BLaER1 treated with 17β-estradiol and CSF1 and Interleukin-3, amounts not matched to agents 10 nM and 100 nM (cell line): ENCODE measurements around the gene NBAS.
A peak's percentile ranks its signal among the peaks of the same experiment; 100 is the strongest.
"Not testable (repeated sequence)": the region's sequence is repeated elsewhere in the genome, so short reads cannot be mapped to it uniquely, and the experiment has no call there.

Experiments used
- H3K27ac ChIP-seq, 11 experiments: shearing (Covaris generic); formaldehyde crosslinking; 2 replicates each; pipeline ENCODE4 v1.8.1; 2022
- H3K27me3 ChIP-seq, 11 experiments: shearing (Covaris generic); formaldehyde crosslinking; 2 replicates each; pipeline ENCODE4 v1.8.1; 2022
- H3K36me3 ChIP-seq, 11 experiments: shearing (Covaris generic); formaldehyde crosslinking; 2 replicates each; pipeline ENCODE4 v1.8.1; 2022
- H3K4me1 ChIP-seq, 10 experiments: shearing (Covaris generic); formaldehyde crosslinking; 2 replicates each; pipeline ENCODE4 v1.8.1; 2022
- H3K4me2 ChIP-seq, 11 experiments: shearing (Covaris generic); formaldehyde crosslinking; 2 replicates each; pipeline ENCODE4 v1.8.1; 2022
- H3K4me3 ChIP-seq, 10 experiments: shearing (Covaris generic); formaldehyde crosslinking; 2 replicates each; pipeline ENCODE4 v1.8.1; 2022
- H3K9ac ChIP-seq, 11 experiments: shearing (Covaris generic); formaldehyde crosslinking; 2 replicates each; pipeline ENCODE4 v1.8.1; 2022
- H3K9me3 ChIP-seq, 11 experiments: shearing (Covaris generic); formaldehyde crosslinking; replicated peaks in 1 of 11; 2 replicates each; pipeline ENCODE4 v1.8.1; 2022
- H4K20me1 ChIP-seq, 11 experiments: shearing (Covaris generic); formaldehyde crosslinking; 2 replicates each; pipeline ENCODE4 v1.8.1; 2022
- Cebpa-rat ChIP-seq, 11 experiments: shearing (Covaris generic); IDR thresholded peaks; 2 replicates each; pipeline ENCODE4 v1.8.1; 2022

The NBAS gene

GRCh38 chr2:15531095-15531854 is 29.9 kb downstream of the NBAS start:
- Histone ChIP-seq H3K9me3 (no peaks in the 10 kb centered on the region), H3K4me1 (no peaks in the 10 kb centered on the region), H3K4me2 (no peak overlapping the region), H3K27me3 (no peaks in the 10 kb centered on the region), H4K20me1 (no peaks in the 10 kb centered on the region), H3K9ac (no peak overlapping the region), H3K27ac (no peak overlapping the region), H3K36me3 (peaks cover 32 to 85% (median 59%) of the 10 kb centered on the region in 11 experiments), H3K4me3 (no peak overlapping the region)
- no peak for TF ChIP-seq Cebpa-rat (IDR thresholded peaks at IDR 0.05)

GRCh38 chr2:15527074-15527739 is 33.9 kb downstream of the NBAS start:
- no peaks in the 10 kb centered on the region for H3K9me3 ChIP-seq
- H4K20me1 ChIP-seq = no peaks in the 10 kb centered on the region
- H3K4me2 ChIP-seq = no peak overlapping the region
- no peak overlapping the region for H3K27ac ChIP-seq
- H3K4me3 ChIP-seq = no peak overlapping the region
- no peak for TF ChIP-seq Cebpa-rat (IDR thresholded peaks at IDR 0.05)
- H3K9ac ChIP-seq = no peak overlapping the region
- peaks cover 37 to 85% (median 61%) of the 10 kb centered on the region in 11 experiments for H3K36me3 ChIP-seq
- H3K27me3 ChIP-seq = no peaks in the 10 kb centered on the region
- H3K4me1 ChIP-seq = peaks cover 0 to 3% (median 0%) of the 10 kb centered on the region in 10 experiments; a peak in 3 of 20 replicates

- peaks cover 26 to 79% (median 35%) of the 10 kb centered on the region in 11 experiments; a peak in 21 of 22 replicates for H3K36me3 ChIP-seq
- no peak overlapping the region; a peak in 1 of 22 replicates for H3K9ac ChIP-seq
- no peak for TF ChIP-seq Cebpa-rat (IDR thresholded peaks at IDR 0.05)
- 0 out of 22 replicates have a peak, but pooled peaks cover 0 to 5% (median 0%) of the 10 kb centered on the region in 11 experiments for H3K9me3 ChIP-seq
- no peak overlapping the region for H3K4me3 ChIP-seq
- H4K20me1 ChIP-seq = no peaks in the 10 kb centered on the region
- H3K4me2 ChIP-seq = peak overlapping the region in 1 of 11 experiments; percentile 29; a peak in 1 of 22 replicates
- peaks cover 0 to 9% (median 0%) of the 10 kb centered on the region in 10 experiments; a peak in 5 of 20 replicates for H3K4me1 ChIP-seq
- no peaks in the 10 kb centered on the region for H3K27me3 ChIP-seq
- H3K27ac ChIP-seq = no peak overlapping the region
Measured at GRCh38 chr2:15521641-15522181, 39.4 kb downstream of the NBAS start.

GRCh38 chr2:15520346-15520745 is 40.8 kb downstream of the NBAS start:
- H3K4me1 ChIP-seq = peaks cover 0 to 9% (median 0%) of the 10 kb centered on the region in 10 experiments; a peak in 5 of 20 replicates
- TF ChIP-seq Cebpa-rat (IDR thresholded peaks at IDR 0.05) = no peak
- H3K36me3 ChIP-seq = peaks cover 18 to 73% (median 32%) of the 10 kb centered on the region in 11 experiments; a peak in 21 of 22 replicates
- H3K9me3 ChIP-seq = 0 out of 22 replicates have a peak, but pooled peaks cover 0 to 5% (median 0%) of the 10 kb centered on the region in 11 experiments
- H3K4me3 ChIP-seq = no peak overlapping the region
- no peaks in the 10 kb centered on the region for H4K20me1 ChIP-seq
- no peak overlapping the region for H3K9ac ChIP-seq
- H3K4me2 ChIP-seq = no peak overlapping the region
- no peaks in the 10 kb centered on the region for H3K27me3 ChIP-seq
- H3K27ac ChIP-seq = no peak overlapping the region

- peaks cover 7 to 69% (median 18%) of the 10 kb centered on the region in 11 experiments; a peak in 21 of 22 replicates for H3K36me3 ChIP-seq
- not testable (repeated sequence) for H3K4me3 ChIP-seq, H3K27ac ChIP-seq, H3K9me3 ChIP-seq, H4K20me1 ChIP-seq, H3K9ac ChIP-seq, H3K4me1 ChIP-seq, H3K27me3 ChIP-seq, H3K4me2 ChIP-seq
Measured at GRCh38 chr2:15518759-15519158, 42.4 kb downstream of the NBAS start.

GRCh38 chr2:15517793-15518192 is 43.3 kb downstream of the NBAS start:
- Histone ChIP-seq H3K27me3 (no peaks in the 10 kb centered on the region), H3K4me3 (no peak overlapping the region), H3K27ac (no peak overlapping the region), H3K9me3 (0 out of 22 replicates have a peak, but pooled peaks cover 0 to 5% (median 0%) of the 10 kb centered on the region in 11 experiments), H3K9ac (no peak overlapping the region), H4K20me1 (no peaks in the 10 kb centered on the region), H3K4me2 (no peak overlapping the region), H3K4me1 (peaks cover 0 to 9% (median 0%) of the 10 kb centered on the region in 10 experiments; a peak in 5 of 20 replicates), H3K36me3 (peaks cover 4 to 69% (median 16%) of the 10 kb centered on the region in 11 experiments; a peak in 18 of 22 replicates)
- TF ChIP-seq Cebpa-rat (IDR thresholded peaks at IDR 0.05) = no peak

GRCh38 chr2:15511686-15512085 is 49.4 kb downstream of the NBAS start:
- Histone ChIP-seq H3K4me2 (no peak overlapping the region), H3K27me3 (no peaks in the 10 kb centered on the region), H3K4me3 (no peak overlapping the region), H3K4me1 (no peaks in the 10 kb centered on the region), H3K9ac (no peak overlapping the region), H3K36me3 (peaks cover 26 to 89% (median 54%) of the 10 kb centered on the region in 11 experiments; a peak in 20 of 22 replicates), H3K9me3 (no peaks in the 10 kb centered on the region), H3K27ac (no peak overlapping the region), H4K20me1 (no peaks in the 10 kb centered on the region)
- no peak for TF ChIP-seq Cebpa-rat (IDR thresholded peaks at IDR 0.05)

GRCh38 chr2:15510552-15510951 is 50.6 kb downstream of the NBAS start:
- H3K27ac ChIP-seq = no peak overlapping the region
- H3K36me3 ChIP-seq = peaks cover 26 to 87% (median 54%) of the 10 kb centered on the region in 11 experiments; a peak in 21 of 22 replicates
- TF ChIP-seq Cebpa-rat (IDR thresholded peaks at IDR 0.05) = no peak
- no peak overlapping the region for H3K4me2 ChIP-seq
- H3K9me3 ChIP-seq = no peaks in the 10 kb centered on the region
- no peak overlapping the region for H3K9ac ChIP-seq
- H3K4me1 ChIP-seq = no peaks in the 10 kb centered on the region
- no peaks in the 10 kb centered on the region for H3K27me3 ChIP-seq
- no peaks in the 10 kb centered on the region for H4K20me1 ChIP-seq
- no peak overlapping the region for H3K4me3 ChIP-seq

- TF ChIP-seq Cebpa-rat (IDR thresholded peaks at IDR 0.05) = no peak
- peaks cover 29 to 90% (median 55%) of the 10 kb centered on the region in 11 experiments; a peak in 21 of 22 replicates for H3K36me3 ChIP-seq
- H3K4me1 ChIP-seq = no peaks in the 10 kb centered on the region
- no peak overlapping the region for H3K4me3 ChIP-seq
- no peaks in the 10 kb centered on the region for H3K9me3 ChIP-seq
- no peak overlapping the region for H3K9ac ChIP-seq
- H3K4me2 ChIP-seq = no peak overlapping the region
- no peaks in the 10 kb centered on the region for H3K27me3 ChIP-seq
- H4K20me1 ChIP-seq = no peaks in the 10 kb centered on the region
- no peak overlapping the region for H3K27ac ChIP-seq
Measured at GRCh38 chr2:15510131-15510530, 51.0 kb downstream of the NBAS start.
